GM18511 (cell line): ENCODE data around the gene MORC2.

Experiments used
- ATAC-seq: cut with Tn5 transposase; IDR thresholded peaks from one replicate; pipeline ENCODE4 v1.9.1; 2021; ENCODE audit warnings: mild to moderate bottlenecking, moderate library complexity; ENCODE audit not compliant: unreplicated experiment

MORC2 gene

GRCh38 chr22:30889996-30890480 lies 78.5 kb downstream of the MORC2 start:
- ATAC-seq, result no peak

- ATAC-seq, result no peak
These were observed 79.1 kb downstream of the MORC2 start for GRCh38 chr22:30889268-30889995.

GRCh38 chr22:30887861-30888260 lies 80.7 kb downstream of the MORC2 start:
- ATAC-seq, result no peak

GRCh38 chr22:30887453-30887852 lies 81.1 kb downstream of the MORC2 start:
- ATAC-seq, result no peak

- no peak for ATAC-seq
These were observed 83.0 kb downstream of the MORC2 start for GRCh38 chr22:30885591-30885990.

GRCh38 chr22:30885001-30885366 lies 83.6 kb downstream of the MORC2 start:
- no peak for ATAC-seq

- no peak for ATAC-seq
These were observed 84.2 kb downstream of the MORC2 start for GRCh38 chr22:30884211-30885000.

- no peak for ATAC-seq
These were observed 84.9 kb downstream of the MORC2 start for GRCh38 chr22:30883586-30884145.

GRCh38 chr22:30882974-30883533 lies 85.5 kb downstream of the MORC2 start:
- no peak for ATAC-seq

GRCh38 chr22:30882184-30882717 lies 86.3 kb downstream of the MORC2 start:
- no peak for ATAC-seq

- ATAC-seq, result no peak
These were observed 87.0 kb downstream of the MORC2 start for GRCh38 chr22:30881361-30882183.

GRCh38 chr22:30880847-30881246 lies 87.7 kb downstream of the MORC2 start:
- ATAC-seq, result no peak

- ATAC-seq, result no peak
These were observed 88.4 kb downstream of the MORC2 start for GRCh38 chr22:30880181-30880601.

GRCh38 chr22:30879415-30879797 lies 89.2 kb downstream of the MORC2 start:
- ATAC-seq, result no peak

- ATAC-seq, result no peak
These were observed 89.8 kb downstream of the MORC2 start for GRCh38 chr22:30878516-30879414.

GRCh38 chr22:30877662-30878515 lies 90.7 kb downstream of the MORC2 start:
- no peak for ATAC-seq

- no peak for ATAC-seq
These were observed 91.5 kb downstream of the MORC2 start for GRCh38 chr22:30876915-30877553.

GRCh38 chr22:30876221-30876751 lies 92.3 kb downstream of the MORC2 start:
- ATAC-seq, result no peak
